NCI-H460 (cell line): Measurements from ENCODE around the gene MAGEA9. TPM values are rescaled to one million over a fixed set of nuclear protein-coding genes. Genes with fewer than 3 reads are reported as not detected.
"Not testable (repeated sequence)": the region's sequence is repeated elsewhere in the genome, so short reads cannot be mapped to it uniquely, and the experiment has no call there.

Experiments
- DNase-seq: peaks from one replicate; pipeline ENCODE4 v3.0.0-alpha.2; 2016; ENCODE audit warnings: low read depth; ENCODE audit errors: extremely low read depth
- small RNA-seq, 2 experiments: library from RNA; depleted of rRNA; stranded (forward); fragments of <200 nt; gene quantifications; one replicate each; pipeline ENCODE3, GENCODE V24; 2014
- total RNA-seq: library from RNA; depleted of rRNA; stranded (reverse); fragments of >200 nt; shearing (Covaris generic); gene quantifications from 2 replicates; pipeline ENCODE4 v1.2.3, GENCODE V29; 2014; rRNA removed

The MAGEA9 gene
- total RNA-seq, 1 experiment from 2014 or later: not detected

DNA sequence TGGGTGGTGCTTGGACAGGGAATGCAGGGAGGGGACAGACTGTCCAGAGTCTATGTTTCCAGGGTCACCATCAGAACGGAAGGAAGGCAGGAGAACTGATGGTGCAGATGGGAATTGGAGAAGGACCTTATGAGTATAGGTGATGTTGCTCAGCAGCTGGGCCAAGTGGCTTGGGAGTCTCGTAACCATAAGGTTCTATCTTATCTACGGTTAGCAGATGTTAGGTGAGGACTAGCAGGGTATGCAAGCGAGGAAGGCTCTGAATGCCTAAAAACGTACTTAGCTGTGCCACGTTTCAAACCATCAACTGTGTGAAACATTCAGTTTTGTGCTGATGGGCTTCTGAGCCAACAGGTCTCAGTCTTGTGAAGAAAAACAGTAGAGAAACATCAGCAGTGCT lies 22.4 kb downstream of the MAGEA9 start:
- DNase-seq: no peak

GRCh38 chrX:149807747-149808458 lies 26.2 kb downstream of the MAGEA9 start:
- DNase-seq: no peak

- no peak for DNase-seq
These were observed 36.9 kb downstream of the MAGEA9 start for GRCh38 chrX:149818652-149819051.

DNA sequence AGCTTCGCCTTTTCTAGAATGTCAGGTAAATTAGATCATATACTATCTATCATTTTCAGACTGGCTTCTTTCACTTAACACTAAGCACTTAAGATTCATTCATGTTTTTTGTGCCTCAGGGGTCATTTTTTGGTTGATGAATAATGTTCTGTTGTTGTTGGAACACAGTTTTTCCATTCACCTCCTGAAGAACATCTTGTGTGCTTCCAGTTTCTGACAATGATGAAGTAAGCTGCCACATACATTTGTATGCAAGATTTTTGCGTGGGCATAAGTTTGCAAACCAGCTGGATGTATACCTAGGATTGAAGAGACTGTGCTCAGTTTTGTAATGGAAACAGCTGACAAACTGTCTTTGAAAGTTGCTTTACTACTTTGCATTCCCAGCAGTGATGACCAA lies 37.6 kb downstream of the MAGEA9 start:
- DNase-seq: no peak

GRCh38 chrX:149825424-149825823 lies 43.7 kb downstream of the MAGEA9 start:
- peak; percentile 25 for DNase-seq

DNA sequence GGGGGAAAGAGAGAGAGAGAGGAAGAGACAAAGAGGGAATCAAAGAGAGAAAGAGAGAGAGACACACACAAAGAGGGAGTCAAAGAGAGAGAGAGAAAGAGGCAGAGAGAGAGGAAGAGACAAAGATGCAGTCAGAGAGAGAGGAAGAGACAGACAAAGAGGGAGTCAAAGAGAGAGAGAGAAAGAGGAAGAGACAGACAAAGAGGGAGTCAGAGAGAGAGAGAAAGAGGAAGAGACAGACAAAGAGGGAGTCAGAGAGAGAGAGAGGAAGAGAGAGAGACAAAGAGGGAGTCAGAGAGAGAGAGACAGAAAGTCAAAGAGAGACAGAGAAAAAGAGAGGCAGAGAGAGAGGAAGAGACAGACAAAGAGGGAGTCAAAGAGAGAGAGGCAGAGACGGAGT lies 45.5 kb downstream of the MAGEA9 start:
- no peak for DNase-seq

- DNase-seq: no peak
These were observed 48.0 kb downstream of the MAGEA9 start for GRCh38 chrX:149829751-149830191.

DNA sequence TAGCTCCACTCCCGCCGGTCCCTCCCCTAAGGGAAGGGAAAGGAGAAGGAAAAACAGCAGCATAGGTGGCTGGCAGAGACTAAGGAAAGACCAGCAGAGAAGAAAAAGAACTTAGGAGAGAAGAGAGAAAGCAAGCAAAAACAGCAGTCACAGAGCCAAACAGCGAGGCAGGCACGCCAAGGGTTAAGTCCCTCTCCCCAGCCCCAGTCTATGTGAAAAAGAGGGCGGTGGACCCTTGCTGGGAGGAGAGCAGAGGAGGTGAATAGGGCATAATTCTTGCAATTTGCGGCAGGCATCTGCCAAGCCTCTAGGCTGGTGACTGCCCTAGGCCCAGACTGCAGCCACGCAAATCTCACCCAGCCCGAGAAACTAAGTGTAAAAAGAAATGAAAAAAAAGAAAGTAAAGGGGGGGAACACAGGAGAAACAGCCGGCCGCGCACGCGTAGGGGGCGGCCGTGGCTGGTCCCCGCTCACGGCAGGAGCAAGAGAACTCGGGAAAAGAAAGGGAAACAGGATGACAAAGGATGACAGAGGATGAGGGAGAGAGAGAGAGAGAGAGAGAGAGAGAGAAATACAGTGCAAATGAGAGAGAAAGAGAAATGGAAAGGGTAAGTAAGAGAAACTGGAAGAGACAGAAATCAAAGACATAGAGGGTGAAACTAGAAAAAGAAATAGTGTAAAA lies 48.6 kb downstream of the MAGEA9 start:
- no peak for DNase-seq

- DNase-seq: no peak
These were observed 49.7 kb downstream of the MAGEA9 start for GRCh38 chrX:149831473-149831872.

- not testable (repeated sequence) for DNase-seq
These were observed 55.0 kb downstream of the MAGEA9 start for GRCh38 chrX:149836728-149837127.

GRCh38 chrX:149837167-149837566 lies 55.4 kb downstream of the MAGEA9 start:
- DNase-seq: no peak

Small RNA genes lying within 50 kb of the gene (small RNA-seq; reads per million reads assigned to genes)
- gene AC244098.1 (0 reads per million in 2 experiments), gene AC244098.2 (0 reads per million in 2 experiments), gene AC244098.3 (0 reads per million in 2 experiments)

Other genes starting within 250 kb of the MAGEA9 start
- gene EOLA1, start 240.9 kb upstream of the MAGEA9 start, total RNA-seq: 12.4 and 16.6 TPM in 2 replicates
- not detected in 2 replicates for gene HSFX3, start 232.0 kb upstream of the MAGEA9 start, total RNA-seq
- gene MAGEA9B, start 194.5 kb upstream of the MAGEA9 start, total RNA-seq: 0.12 TPM in 1 of 2 replicates, not detected in the other
- not detected in 2 replicates for gene HSFX2, start 186.6 kb upstream of the MAGEA9 start, total RNA-seq
- 13.6 and 15.5 TPM in 2 replicates for gene TMEM185A, start 150.1 kb upstream of the MAGEA9 start, total RNA-seq
- 0.10 TPM in 1 of 2 replicates, not detected in the other for gene MAGEA11, start 69.9 kb upstream of the MAGEA9 start, total RNA-seq
- 0.20 TPM in 1 of 2 replicates, not detected in the other for gene HSFX1, start 7.9 kb upstream of the MAGEA9 start, total RNA-seq
- not detected in 2 replicates for gene MAGEA8, start 99.3 kb downstream of the MAGEA9 start, total RNA-seq
- gene HSFX4, start 147.6 kb downstream of the MAGEA9 start, total RNA-seq: not detected in 2 replicates
- gene EOLA2, start 156.6 kb downstream of the MAGEA9 start, total RNA-seq: 28.5 and 37.4 TPM in 2 replicates